Measurements from ENCODE around the gene IGSF21. TPM values are rescaled to one million over a fixed set of nuclear protein-coding genes. Genes with fewer than 3 reads are reported as not detected.

IGSF21 gene
- polyA plus RNA-seq, 2 donors = 0.06 to 0.13 TPM

GRCh38 chr1:18396247-18396980, 288.8 kb downstream of the IGSF21 start:
- H3K27ac ChIP-seq (ENCODE audit: low read depth in 2 of 2, low read length in 1 of 2) = no peak overlapping the region
- H3K36me3 ChIP-seq (ENCODE audit: control insufficient read depth in 2 of 2, insufficient read depth in 2 of 2, low read length in 1 of 2) = no peaks in the 10 kb centered on the region
- no peak overlapping the region for H3K4me3 ChIP-seq (ENCODE audit: low read depth in 1 of 2, low read length in 2 of 2)
- WGBS, 2 donors = 61 to 62% methylated on average over 7 of the region's 7 CpGs
- no peaks in the 10 kb centered on the region for H3K27me3 ChIP-seq (ENCODE audit: control insufficient read depth in 1 of 2, insufficient read depth in 2 of 2, low read length in 2 of 2)
- H3K9me3 ChIP-seq (ENCODE audit: control insufficient read depth in 2 of 2, insufficient read depth in 1 of 2, low read depth in 1 of 2, low read length in 1 of 2) = no peaks in the 10 kb centered on the region
- H3K4me1 ChIP-seq (ENCODE audit: control insufficient read depth in 2 of 2, insufficient read depth in 2 of 2, low read length in 1 of 2) = no peaks in the 10 kb centered on the region

DNA sequence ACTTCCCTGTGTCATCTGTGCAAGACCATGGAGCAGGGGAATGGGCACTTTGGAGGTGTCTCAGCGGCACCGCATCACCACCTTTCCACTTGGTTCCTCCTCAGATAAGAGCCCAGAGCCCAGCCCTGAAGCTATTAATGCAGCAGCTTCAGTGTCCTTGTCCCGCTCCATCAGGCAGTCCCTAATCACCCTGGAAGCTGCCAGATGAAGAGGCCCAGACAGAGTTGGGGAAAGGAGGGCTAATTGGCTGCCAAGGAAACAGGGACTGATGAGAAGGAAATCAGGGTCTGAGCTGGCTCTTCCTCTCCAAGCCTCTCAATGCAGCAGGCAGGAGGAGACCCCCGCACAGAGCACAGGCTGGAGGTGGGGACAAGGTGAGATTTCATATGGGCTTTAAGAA, 290.0 kb downstream of the IGSF21 start:
- WGBS, 2 donors = 74 to 81% methylated on average over 4 of the region's 4 CpGs
- no peaks in the 10 kb centered on the region for H3K36me3 ChIP-seq (ENCODE audit: control insufficient read depth in 2 of 2, insufficient read depth in 2 of 2, low read length in 1 of 2)
- no peak overlapping the region for H3K4me3 ChIP-seq (ENCODE audit: low read depth in 1 of 2, low read length in 2 of 2)
- H3K27ac ChIP-seq (ENCODE audit: low read depth in 2 of 2, low read length in 1 of 2) = no peak overlapping the region
- H3K9me3 ChIP-seq (ENCODE audit: control insufficient read depth in 2 of 2, insufficient read depth in 1 of 2, low read depth in 1 of 2, low read length in 1 of 2) = no peaks in the 10 kb centered on the region
- H3K27me3 ChIP-seq (ENCODE audit: control insufficient read depth in 1 of 2, insufficient read depth in 2 of 2, low read length in 2 of 2) = no peaks in the 10 kb centered on the region
- H3K4me1 ChIP-seq (ENCODE audit: control insufficient read depth in 2 of 2, insufficient read depth in 2 of 2, low read length in 1 of 2) = no peaks in the 10 kb centered on the region

DNA sequence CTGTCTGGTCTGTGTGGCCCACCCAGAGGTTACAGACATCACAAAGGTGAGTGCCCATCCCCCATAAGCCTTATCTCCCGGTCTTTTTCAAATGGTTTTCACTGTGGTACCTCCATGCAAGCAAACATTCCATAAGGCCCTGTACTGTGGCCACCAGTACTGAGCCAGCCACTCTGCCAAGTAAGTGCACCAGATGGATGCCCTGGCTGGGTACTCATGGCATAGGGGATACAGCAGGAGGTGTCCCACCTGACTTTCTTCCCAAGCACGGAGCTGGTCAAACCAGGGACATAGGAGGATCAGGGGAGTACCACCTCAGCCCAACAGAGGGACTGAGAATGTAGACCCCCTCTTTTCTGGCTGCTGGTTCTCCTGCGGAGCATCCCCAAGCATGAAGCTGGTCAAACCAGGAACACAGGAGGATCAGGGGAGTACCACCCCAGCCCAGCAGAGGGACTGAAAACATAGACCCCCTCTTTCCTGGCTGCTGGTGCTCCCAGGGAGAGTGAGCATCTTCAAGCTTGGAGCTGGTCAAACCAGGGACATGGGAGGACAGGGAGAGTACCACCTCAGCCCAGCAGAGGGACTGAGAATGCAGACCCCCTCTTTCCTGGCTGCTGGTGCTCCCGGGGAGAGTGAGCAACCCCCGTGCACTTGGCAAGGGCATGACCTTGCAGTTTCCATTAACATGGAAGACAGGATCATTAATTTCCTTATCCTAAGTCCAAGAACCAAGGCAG, 291.4 kb downstream of the IGSF21 start:
- no peak overlapping the region for H3K27ac ChIP-seq (ENCODE audit: low read depth in 2 of 2, low read length in 1 of 2)
- H3K4me1 ChIP-seq (ENCODE audit: control insufficient read depth in 2 of 2, insufficient read depth in 2 of 2, low read length in 1 of 2) = no peaks in the 10 kb centered on the region
- no peaks in the 10 kb centered on the region for H3K27me3 ChIP-seq (ENCODE audit: control insufficient read depth in 1 of 2, insufficient read depth in 2 of 2, low read length in 2 of 2)
- H3K9me3 ChIP-seq (ENCODE audit: control insufficient read depth in 2 of 2, insufficient read depth in 1 of 2, low read depth in 1 of 2, low read length in 1 of 2) = no peaks in the 10 kb centered on the region
- no peak overlapping the region for H3K4me3 ChIP-seq (ENCODE audit: low read depth in 1 of 2, low read length in 2 of 2)
- no peaks in the 10 kb centered on the region for H3K36me3 ChIP-seq (ENCODE audit: control insufficient read depth in 2 of 2, insufficient read depth in 2 of 2, low read length in 1 of 2)
- WGBS, 2 donors = 34 to 44% methylated on average over 5 of the region's 5 CpGs

DNA sequence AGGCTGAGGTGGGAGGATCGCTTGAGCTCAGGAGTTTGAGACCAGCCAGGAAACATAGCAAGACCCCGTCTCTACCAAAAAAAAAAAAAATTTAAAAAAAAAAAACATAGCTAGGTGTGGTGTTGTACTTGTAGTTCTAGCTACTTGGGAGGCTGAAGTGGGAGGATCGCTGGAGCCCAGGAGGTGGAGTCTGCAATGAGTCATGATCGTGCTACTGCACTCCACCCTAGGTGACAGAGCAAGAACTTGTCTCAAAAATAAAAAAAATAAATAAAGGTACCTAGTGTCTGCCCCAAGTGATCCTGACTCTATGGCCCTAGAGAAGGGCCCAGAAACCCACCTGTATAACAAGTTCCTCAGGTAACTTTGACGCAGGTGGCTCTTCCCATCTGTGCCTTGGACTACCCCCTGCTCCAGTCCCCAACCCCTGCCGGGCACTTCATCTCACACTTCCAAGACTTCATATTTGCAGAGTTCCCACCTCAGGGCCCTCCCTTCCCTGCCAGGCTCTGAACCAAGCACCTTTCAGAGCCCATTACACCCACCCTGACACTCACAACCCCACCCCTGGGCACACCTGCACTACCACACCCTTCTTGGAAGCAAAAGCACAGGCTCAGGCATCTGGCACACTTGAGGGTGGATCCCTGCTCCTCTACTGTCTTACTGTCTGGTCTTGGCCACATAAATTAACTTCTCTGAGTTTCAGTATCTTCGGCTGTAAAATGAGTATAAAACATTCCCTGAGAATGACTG, 292.9 kb downstream of the IGSF21 start:
- Histone ChIP-seq H3K27ac (ENCODE audit: low read depth in 2 of 2, low read length in 1 of 2) (no peak overlapping the region), H3K36me3 (ENCODE audit: control insufficient read depth in 2 of 2, insufficient read depth in 2 of 2, low read length in 1 of 2) (no peaks in the 10 kb centered on the region), H3K27me3 (ENCODE audit: control insufficient read depth in 1 of 2, insufficient read depth in 2 of 2, low read length in 2 of 2) (no peaks in the 10 kb centered on the region), H3K9me3 (ENCODE audit: control insufficient read depth in 2 of 2, insufficient read depth in 1 of 2, low read depth in 1 of 2, low read length in 1 of 2) (peaks cover 2 to 4% of the 10 kb centered on the region in 2 donors), H3K4me3 (ENCODE audit: low read depth in 1 of 2, low read length in 2 of 2) (no peak overlapping the region), H3K4me1 (ENCODE audit: control insufficient read depth in 2 of 2, insufficient read depth in 2 of 2, low read length in 1 of 2) (no peaks in the 10 kb centered on the region)
- 72 to 80% methylated on average over 7 of the region's 7 CpGs for WGBS, 2 donors

- peaks cover 2 to 4% of the 10 kb centered on the region in 2 donors for H3K9me3 ChIP-seq (ENCODE audit: control insufficient read depth in 2 of 2, insufficient read depth in 1 of 2, low read depth in 1 of 2, low read length in 1 of 2)
- 62 to 75% methylated on average over 3 of the region's 3 CpGs for WGBS, 2 donors
- no peaks in the 10 kb centered on the region for H3K4me1 ChIP-seq (ENCODE audit: control insufficient read depth in 2 of 2, insufficient read depth in 2 of 2, low read length in 1 of 2)
- no peaks in the 10 kb centered on the region for H3K36me3 ChIP-seq (ENCODE audit: control insufficient read depth in 2 of 2, insufficient read depth in 2 of 2, low read length in 1 of 2)
- H3K27me3 ChIP-seq (ENCODE audit: control insufficient read depth in 1 of 2, insufficient read depth in 2 of 2, low read length in 2 of 2) = no peaks in the 10 kb centered on the region
- H3K27ac ChIP-seq (ENCODE audit: low read depth in 2 of 2, low read length in 1 of 2) = no peak overlapping the region
- H3K4me3 ChIP-seq (ENCODE audit: low read depth in 1 of 2, low read length in 2 of 2) = no peak overlapping the region
Measured at GRCh38 chr1:18401921-18402320, 294.3 kb downstream of the IGSF21 start.

DNA sequence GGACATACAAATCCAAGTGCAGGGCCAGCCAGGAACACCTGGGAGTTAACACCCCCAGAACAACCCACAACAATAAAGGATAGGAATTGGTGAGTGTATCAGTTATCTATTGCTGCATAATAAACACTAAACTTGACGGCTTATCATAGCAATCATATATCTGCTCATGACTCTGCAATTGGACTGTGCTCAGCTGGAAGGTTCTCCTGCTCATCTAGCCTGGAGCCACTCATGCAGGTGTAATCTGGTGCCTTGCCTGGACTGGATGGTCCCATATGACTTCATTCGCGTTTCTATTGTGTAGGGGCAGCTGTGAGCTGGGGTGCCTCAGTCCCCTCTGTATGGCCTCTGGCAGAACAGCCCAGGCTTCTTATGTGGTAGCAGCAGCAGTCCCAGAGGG, 296.9 kb downstream of the IGSF21 start:
- Histone ChIP-seq H3K27ac (ENCODE audit: low read depth in 2 of 2, low read length in 1 of 2) (no peak overlapping the region), H3K27me3 (ENCODE audit: control insufficient read depth in 1 of 2, insufficient read depth in 2 of 2, low read length in 2 of 2) (no peaks in the 10 kb centered on the region), H3K36me3 (ENCODE audit: control insufficient read depth in 2 of 2, insufficient read depth in 2 of 2, low read length in 1 of 2) (no peaks in the 10 kb centered on the region), H3K4me1 (ENCODE audit: control insufficient read depth in 2 of 2, insufficient read depth in 2 of 2, low read length in 1 of 2) (no peaks in the 10 kb centered on the region), H3K4me3 (ENCODE audit: low read depth in 1 of 2, low read length in 2 of 2) (no peak overlapping the region), H3K9me3 (ENCODE audit: control insufficient read depth in 2 of 2, insufficient read depth in 1 of 2, low read depth in 1 of 2, low read length in 1 of 2) (peaks cover 2 to 4% of the 10 kb centered on the region in 2 donors)
- 50 to 78% methylated on average over 3 of the region's 3 CpGs for WGBS, 2 donors

GRCh38 chr1:18407166-18408045, 299.8 kb downstream of the IGSF21 start:
- no peaks in the 10 kb centered on the region for H3K36me3 ChIP-seq (ENCODE audit: control insufficient read depth in 2 of 2, insufficient read depth in 2 of 2, low read length in 1 of 2)
- H3K9me3 ChIP-seq (ENCODE audit: control insufficient read depth in 2 of 2, insufficient read depth in 1 of 2, low read depth in 1 of 2, low read length in 1 of 2) = peaks cover 7 to 13% of the 10 kb centered on the region in 2 donors
- H3K27me3 ChIP-seq (ENCODE audit: control insufficient read depth in 1 of 2, insufficient read depth in 2 of 2, low read length in 2 of 2) = no peaks in the 10 kb centered on the region
- H3K4me3 ChIP-seq (ENCODE audit: low read depth in 1 of 2, low read length in 2 of 2) = no peak overlapping the region
- no peaks in the 10 kb centered on the region for H3K4me1 ChIP-seq (ENCODE audit: control insufficient read depth in 2 of 2, insufficient read depth in 2 of 2, low read length in 1 of 2)
- no peak overlapping the region for H3K27ac ChIP-seq (ENCODE audit: low read depth in 2 of 2, low read length in 1 of 2)
- 60 to 67% methylated on average over 26 of the region's 26 CpGs for WGBS, 2 donors

DNA sequence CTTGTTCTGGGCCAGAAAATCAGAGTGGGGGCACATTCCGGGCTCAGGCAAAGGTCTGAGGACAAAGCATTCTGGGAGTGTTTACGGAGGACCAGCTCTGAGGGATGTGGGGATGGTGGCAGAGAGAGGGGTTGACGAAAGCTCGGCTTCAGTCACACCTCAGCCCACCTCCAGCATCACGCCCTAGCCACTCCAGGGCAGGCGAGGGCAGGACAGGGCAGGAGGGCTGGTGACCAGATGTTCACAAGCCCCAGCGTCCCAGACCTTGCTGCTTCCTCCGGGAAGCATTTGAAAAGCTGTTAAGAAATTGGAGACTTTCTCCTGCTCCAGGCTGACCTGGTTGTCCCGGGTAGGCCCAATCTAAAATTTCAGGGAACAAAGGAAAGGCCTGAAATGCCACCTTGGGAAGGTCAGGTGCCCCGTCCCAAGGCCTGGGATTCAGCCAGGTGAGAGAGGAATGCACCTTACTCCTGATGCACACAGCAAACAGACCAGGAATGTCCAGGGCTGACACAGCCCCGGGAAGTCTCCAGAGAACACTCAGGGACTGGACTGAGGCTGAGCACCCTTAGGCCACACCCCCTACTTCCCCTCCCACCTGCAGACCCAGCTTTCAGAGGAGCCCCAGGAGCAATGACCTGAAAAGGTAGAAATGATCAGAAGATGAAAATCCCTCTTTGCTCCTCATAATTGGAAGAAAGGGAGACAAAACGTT, 301.2 kb downstream of the IGSF21 start:
- Histone ChIP-seq H3K27me3 (ENCODE audit: control insufficient read depth in 1 of 2, insufficient read depth in 2 of 2, low read length in 2 of 2) (no peaks in the 10 kb centered on the region), H3K4me1 (ENCODE audit: control insufficient read depth in 2 of 2, insufficient read depth in 2 of 2, low read length in 1 of 2) (no peaks in the 10 kb centered on the region), H3K36me3 (ENCODE audit: control insufficient read depth in 2 of 2, insufficient read depth in 2 of 2, low read length in 1 of 2) (no peaks in the 10 kb centered on the region), H3K27ac (ENCODE audit: low read depth in 2 of 2, low read length in 1 of 2) (no peak overlapping the region), H3K9me3 (ENCODE audit: control insufficient read depth in 2 of 2, insufficient read depth in 1 of 2, low read depth in 1 of 2, low read length in 1 of 2) (peaks cover 7 to 21% of the 10 kb centered on the region in 2 donors), H3K4me3 (ENCODE audit: low read depth in 1 of 2, low read length in 2 of 2) (no peak overlapping the region)
- whole genome bisulfite sequencing, 2 donors = 40 to 55% methylated on average over 12 of the region's 12 CpGs
